HFF-Myc (cell line): ENCODE measurements around the gene SHISAL1.

Source experiments
- DNase-seq: peaks from one replicate; pipeline ENCODE4 v3.0.0-alpha.2; 2011; ENCODE audit warnings: low read depth; ENCODE audit errors: extremely low read depth
- H3K4me3 ChIP-seq: replicated peaks from 2 replicates; pipeline ENCODE4 v1.5.1; 2011; ENCODE audit warnings: low read depth, mild to moderate bottlenecking, control low read depth, low read length
- CTCF ChIP-seq: IDR thresholded peaks from 2 replicates; pipeline ENCODE4 v1.5.1; 2012; ENCODE audit warnings: mild to moderate bottlenecking, low read depth, low read length, control low read depth; ENCODE audit errors: missing control alignments

SHISAL1 gene

GRCh38 chr22:44201665-44202064 lies 111.1 kb downstream of the SHISAL1 start:
- no peak overlapping the region for H3K4me3 ChIP-seq
- DNase-seq, result no peak
- TF ChIP-seq CTCF, result no peak

GRCh38 chr22:44200855-44201550 lies 111.7 kb downstream of the SHISAL1 start:
- H3K4me3 ChIP-seq, result no peak overlapping the region
- no peak for DNase-seq
- TF ChIP-seq CTCF, result no peak

GRCh38 chr22:44200451-44200850 lies 112.3 kb downstream of the SHISAL1 start:
- no peak for DNase-seq
- no peak for TF ChIP-seq CTCF
- H3K4me3 ChIP-seq, result no peak overlapping the region

GRCh38 chr22:44199866-44200265 lies 112.9 kb downstream of the SHISAL1 start:
- TF ChIP-seq CTCF, result no peak
- no peak overlapping the region for H3K4me3 ChIP-seq
- no peak for DNase-seq

- no peak overlapping the region for H3K4me3 ChIP-seq
- DNase-seq, result no peak
- TF ChIP-seq CTCF, result no peak
Observed at GRCh38 chr22:44199164-44199563, 113.6 kb downstream of the SHISAL1 start.

GRCh38 chr22:44197271-44197670 lies 115.5 kb downstream of the SHISAL1 start:
- no peak for DNase-seq
- no peak overlapping the region for H3K4me3 ChIP-seq
- no peak for TF ChIP-seq CTCF

GRCh38 chr22:44196731-44197131 lies 116.0 kb downstream of the SHISAL1 start:
- DNase-seq, result no peak
- H3K4me3 ChIP-seq, result no peak overlapping the region
- no peak for TF ChIP-seq CTCF
